Measurements from ENCODE around the gene LCE5A.
"Not testable (repeated sequence)": the region's sequence is repeated elsewhere in the genome, so short reads cannot be mapped to it uniquely, and the experiment has no call there.

The LCE5A gene

DNA sequence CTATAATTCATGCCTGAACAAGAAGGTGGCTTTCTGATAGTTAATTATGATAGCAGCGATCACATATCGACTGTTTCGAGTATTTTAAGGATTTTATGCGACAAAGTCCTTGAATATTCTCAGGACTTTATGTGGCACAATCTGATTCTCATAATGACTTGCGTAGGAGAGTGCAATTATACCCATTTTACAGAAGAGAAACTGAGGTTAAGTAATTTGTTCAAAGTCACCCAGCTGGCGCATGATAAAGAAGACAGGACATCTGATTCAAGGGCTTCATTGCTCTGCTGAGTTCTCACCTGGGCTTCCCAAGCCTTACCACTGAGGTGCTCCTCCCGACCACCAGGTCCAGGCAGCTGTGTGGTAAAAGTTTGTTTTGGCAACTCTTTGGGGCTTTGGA, 5.5 kb downstream of the LCE5A start:
- DNase-seq (ENCODE audit: low read depth in 3 of 3), result no peak

DNA sequence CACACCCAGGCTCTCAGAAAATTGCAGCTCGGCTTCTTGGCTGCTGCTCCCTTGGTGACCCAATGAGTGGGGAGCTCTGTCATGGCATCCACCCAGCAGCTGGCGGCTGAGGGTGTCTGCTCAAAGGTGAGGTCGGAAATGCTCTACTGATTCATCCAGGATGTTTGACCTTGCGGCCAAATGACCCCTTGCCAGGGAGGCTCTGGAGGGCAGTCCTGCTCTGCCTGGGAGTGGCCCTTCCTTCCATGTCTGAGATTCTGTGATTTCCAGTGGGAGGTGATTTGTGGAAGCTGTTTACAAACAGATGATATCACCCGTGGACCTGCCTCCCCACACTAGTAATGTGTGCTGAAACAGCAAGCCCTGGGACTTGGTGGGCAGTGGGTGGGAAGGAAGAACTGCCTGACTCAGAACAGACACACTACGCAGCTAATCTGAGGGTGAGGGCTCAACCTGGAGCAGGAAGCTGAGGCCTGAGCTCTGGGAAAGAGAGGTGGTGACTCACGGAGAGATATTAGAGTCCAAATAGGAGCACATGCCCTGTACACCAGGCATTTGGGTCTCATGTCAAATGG, 6.7 kb downstream of the LCE5A start:
- no peak for DNase-seq (ENCODE audit: low read depth in 3 of 3)

DNA sequence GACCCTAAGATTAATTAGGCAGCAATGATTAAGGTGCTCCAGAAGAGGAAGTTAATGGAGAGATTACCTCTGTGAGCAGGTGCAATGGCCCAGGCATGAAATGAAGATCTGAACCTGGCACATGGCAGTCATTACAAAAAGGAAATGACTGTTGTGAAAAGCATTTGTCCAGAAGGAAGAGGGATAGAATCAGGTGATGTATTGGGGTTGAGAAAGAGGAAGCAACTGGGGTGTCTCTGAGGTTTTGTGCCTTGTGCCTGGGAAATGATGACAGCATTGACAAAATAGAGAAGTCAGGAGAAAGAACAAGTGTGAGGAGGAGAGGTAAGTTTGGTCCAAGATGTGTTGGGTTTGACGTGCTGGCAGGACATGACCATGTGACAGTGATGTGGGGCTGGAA, 9.2 kb downstream of the LCE5A start:
- no peak for DNase-seq (ENCODE audit: low read depth in 3 of 3)

DNA sequence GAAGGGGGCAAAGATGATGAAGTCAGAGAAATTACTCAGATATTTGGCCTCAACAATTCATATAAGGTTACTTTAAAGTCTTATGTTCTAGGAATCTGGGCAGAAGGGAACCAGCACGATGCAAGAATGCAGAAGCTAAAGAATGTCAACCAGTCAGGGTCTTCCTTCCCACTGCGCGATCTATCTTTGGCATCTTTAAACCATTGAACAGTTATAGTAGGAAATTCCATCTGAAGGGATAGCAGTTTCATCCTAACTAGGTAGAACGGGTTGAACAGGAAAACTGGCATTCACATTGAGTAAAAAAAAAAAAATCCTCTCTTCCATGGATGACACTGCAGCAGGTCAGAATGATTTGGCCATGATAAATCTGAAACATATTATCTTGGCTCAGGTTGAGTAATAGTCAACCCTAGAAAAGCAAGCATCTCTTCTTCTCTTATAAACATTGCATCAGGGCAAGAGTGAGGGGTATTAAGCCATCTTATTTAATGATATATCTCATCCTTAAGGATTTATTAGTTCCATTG, 10.0 kb downstream of the LCE5A start:
- no peak for DNase-seq (ENCODE audit: low read depth in 3 of 3)

DNA sequence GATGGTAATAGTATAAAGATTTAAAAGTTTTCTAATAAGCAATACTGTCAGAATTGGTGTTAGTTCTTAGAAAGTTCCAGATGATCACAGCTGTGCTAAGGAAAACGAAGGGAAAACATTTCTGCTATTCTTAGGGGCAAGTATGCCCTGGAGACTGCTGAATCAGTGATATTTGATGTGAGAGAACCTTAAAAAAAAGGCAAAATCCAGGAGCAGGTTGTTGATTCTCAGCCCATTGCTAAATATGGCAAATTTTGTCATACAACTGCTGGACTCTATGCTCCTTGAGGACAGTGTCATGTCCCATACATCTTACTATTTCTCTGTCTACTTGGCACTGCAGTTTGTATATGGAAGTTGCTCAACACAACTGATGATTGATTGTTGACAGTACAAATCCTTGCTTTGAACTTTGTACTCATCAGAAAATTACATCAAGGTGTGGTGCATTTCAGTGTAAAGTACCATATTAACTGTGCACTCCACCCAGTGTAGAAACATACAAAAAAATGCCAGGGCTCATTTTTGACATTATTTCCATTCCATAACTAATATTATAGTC, 14.6 kb downstream of the LCE5A start:
- DNase-seq (ENCODE audit: low read depth in 3 of 3), result no peak

DNA sequence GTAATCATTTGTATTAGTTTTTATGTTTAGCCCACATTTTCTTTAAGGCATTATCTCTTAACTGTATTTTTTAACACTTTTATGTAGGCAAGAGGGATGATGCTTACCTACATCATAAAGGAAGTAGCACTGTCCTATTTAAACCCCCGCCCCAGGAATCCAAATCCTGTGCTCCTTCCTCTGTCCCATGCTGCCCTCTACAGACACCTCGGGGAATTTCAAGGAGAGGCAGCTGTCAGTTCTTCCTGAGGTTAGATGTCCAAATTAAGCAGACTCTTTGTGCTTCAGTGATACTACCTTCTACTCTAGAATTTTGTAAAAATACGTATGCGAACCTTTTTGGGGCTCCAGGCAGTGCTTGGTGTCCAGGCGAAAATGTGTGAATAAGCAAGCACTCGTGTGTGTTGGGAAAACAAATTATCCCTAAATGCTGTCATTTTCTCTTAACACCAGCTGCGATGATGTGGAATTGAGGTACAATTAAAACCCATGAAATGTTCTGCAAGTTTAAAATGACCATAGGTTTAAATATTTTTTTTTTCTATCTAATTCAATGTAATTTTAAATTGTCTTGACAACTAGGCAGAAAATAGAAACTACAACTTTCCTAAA, 22.8 kb downstream of the LCE5A start:
- DNase-seq (ENCODE audit: low read depth in 3 of 3), result no peak

DNA sequence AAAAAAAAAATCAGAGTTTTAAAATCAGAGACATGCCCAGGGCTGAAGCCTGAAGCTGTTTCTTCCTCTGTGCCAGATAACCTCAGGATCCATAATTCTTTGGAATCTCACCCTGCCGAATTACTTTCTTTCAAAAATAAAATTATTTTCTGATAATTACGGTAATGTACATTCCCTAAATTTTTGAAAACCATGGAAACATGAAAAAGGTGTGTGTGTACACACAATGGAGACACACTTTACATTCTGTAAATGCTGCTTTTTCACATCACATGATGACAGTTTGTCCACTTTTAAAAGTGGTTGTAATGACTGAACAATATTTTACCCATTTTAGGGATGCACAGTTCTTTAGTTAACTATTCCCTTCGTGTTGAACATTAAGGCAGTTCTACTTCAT, 25.2 kb downstream of the LCE5A start:
- DNase-seq (ENCODE audit: low read depth in 3 of 3), result no peak

DNA sequence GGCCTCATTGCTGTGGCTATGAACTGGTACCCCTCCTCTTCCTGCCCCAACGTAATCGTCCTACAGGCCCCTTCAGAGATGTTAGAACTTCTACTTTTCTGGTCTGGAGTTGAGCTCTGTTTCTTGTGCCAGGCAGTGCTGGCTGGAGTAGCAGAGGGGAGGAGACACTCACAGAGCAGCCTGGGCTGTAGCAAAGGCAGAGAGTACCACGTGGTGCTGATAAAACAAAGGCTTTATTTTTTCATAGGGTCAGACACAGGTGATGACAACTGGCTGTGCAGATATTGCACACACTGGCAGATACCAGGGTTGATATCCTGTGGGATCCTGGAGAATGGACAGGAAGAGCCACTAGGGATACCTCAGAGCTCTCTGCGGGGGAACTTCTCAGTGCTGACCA, 26.9 kb downstream of the LCE5A start:
- no peak for DNase-seq (ENCODE audit: low read depth in 3 of 3)

DNA sequence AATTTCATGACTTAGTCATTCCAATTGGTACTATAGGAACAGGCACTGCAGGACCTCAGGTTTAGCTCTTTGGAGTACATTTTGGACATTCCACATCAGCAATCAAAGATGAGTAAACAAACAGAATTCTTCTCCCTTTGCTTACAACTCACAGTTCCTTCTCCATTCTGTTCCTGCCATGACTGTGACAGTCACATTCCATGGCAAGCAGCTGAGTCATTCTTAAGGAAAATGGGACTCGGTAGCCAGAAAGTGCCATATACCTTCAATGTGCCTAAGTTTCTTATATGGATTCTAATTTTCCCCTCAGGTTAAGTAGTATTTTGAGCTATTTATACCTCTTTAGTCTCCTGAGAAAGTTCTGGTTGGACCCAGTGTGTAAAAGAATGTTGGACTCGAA, 29.3 kb downstream of the LCE5A start:
- DNase-seq (ENCODE audit: low read depth in 3 of 3), result no peak

DNA sequence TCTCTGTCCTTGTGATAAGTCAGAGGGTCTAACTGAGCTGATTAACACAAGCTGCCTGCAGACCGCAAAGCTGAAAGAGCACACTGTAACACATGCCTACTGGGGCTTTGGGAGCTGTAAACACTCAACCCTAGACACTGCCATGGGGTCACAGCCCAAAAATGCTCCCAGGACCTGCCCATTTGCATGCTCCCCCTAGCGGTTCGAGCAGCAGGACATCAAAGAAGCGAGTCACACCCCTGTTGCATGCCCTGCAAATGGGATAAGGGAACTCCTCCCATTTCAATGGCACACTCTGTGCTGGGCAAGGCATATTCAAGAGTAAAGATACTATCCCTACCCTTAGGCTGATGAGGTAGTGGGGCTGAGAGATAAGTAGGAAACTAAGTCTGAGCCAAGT, 33.2 kb downstream of the LCE5A start:
- no peak for DNase-seq (ENCODE audit: low read depth in 3 of 3)

DNA sequence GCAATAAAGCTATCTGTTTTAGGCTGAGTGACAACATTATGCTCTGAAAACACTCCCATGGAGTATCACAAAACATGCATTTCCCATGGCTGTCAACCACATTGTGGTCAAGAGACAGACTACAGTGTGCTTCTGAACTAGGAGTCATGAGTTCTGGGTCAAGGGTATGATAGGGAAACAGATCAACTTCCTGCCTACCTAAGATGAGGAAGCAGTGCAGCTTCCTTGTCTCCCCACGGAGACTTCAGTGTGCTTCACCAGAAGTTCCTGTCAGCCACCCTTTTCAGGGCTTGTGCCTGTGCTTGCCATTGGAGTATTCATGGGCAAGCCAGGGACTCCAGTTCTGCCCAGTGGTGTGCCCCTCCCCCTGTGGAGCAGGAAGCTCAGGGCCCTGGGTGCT, 36.1 kb downstream of the LCE5A start:
- DNase-seq (ENCODE audit: low read depth in 3 of 3), result no peak

DNA sequence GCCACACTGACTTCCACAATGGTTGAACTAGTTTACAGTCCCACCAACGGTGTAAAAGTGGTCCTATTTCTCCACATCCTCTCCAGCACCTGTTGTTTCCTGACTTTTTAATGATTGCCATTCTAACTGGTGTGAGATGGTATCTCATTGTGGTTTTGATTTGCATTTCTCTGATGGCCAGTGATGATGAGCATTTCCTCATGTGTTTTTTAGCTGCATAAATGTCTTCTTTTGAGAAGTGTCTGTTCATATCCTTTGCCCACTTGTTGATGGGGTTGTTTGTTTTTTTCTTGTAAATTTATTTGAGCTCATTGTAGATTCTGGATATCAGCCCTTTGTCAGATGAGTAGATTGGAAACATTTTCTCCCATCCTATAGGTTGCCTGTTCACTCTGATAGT, 37.8 kb downstream of the LCE5A start:
- not testable (repeated sequence) for DNase-seq (ENCODE audit: low read depth in 3 of 3)

Data from stimulated activated CD4-positive, alpha-beta T cell treated with anti-CD3 and anti-CD28 coated beads, TNF-alpha, amount 100 ng/mL, for 4 hours (primary cell).